T-helper 9 cell (primary cell): ENCODE data around the gene CAMKMT.
A peak's percentile ranks its signal among the peaks of the same experiment; 100 is the strongest.
"Not testable (repeated sequence)": the region's sequence is repeated elsewhere in the genome, so short reads cannot be mapped to it uniquely, and the experiment has no call there.

Source experiments
- DNase-seq: peaks from one replicate; pipeline ENCODE4 v3.0.0-alpha.2; 2020

The CAMKMT gene

DNA sequence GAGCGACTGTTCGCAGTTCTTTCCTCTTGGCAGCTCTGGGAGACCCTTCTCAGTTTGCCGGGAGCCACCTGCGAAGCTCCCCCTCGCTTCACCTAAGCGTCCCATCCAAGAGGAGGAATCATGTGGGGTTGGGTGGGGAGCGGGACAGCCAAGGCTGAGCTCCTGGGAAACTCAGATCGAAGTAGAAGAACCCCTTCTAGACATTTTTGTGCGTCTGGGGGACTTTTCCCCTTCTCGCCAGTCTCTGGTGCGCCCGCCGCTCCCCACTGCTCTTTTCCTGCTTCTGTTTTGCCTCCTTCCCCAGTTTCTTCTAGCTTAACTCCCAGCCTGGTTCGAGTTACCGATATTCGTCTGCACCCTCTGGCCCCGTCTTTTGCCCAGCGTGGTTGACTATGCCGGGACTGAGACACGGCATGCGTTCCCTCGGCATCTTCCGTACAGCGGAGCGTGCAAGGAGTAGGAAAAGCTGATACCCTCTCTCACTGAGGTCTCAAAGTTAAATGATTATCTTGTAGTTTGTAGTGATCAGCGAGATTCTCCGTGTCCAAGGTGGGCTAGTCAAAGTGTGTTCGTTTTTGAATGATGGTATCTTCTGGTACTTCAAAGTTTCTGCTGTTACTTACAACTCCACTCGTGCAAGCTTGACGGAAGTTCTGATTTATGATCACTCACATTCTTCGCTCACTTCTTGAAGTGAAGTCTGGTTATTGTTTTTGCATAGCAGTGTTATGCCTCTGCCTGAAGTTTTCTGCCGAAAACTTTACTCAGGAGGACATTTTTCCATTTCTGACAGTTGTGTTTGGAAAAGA lies 664 bp downstream of the CAMKMT start:
- peak; percentile 28 for DNase-seq

DNA sequence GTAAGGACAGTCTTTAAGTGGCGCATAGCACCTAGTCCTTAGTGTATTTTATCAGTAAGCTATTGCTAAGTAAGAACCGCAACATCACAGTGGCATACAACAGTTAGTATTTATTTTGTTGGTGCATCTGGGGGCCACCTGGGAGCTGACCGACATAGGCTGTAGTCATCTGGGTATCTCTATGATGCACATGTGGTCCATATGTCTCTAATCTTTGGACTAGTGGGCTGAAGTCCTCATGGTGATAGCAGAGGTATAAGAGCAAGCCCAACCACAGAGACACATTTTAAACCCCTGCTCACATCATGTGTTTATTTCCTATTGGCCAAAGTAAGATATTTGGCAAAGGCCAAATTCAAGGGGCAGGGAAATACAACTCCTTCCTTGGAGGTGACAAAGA lies 2.9 kb downstream of the CAMKMT start:
- DNase-seq: no peak

DNA sequence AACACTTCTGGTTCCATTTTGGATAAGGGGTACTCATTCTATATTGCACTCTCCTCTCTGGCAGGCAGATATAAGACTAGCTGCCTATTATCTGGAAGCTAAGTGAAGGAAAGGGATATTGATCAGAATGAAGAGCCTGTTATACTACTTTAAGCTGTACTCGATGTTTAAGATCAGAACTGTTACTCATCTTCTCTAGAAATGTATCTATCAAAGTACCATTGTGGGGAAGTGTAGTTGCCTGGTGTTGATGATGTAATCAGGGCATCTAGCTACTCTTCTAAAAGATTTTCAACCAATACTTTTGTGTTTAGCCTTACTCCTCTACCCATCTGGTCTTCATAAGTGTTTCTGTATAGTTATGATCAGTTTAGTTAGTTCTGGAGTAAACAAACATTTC lies 5.8 kb downstream of the CAMKMT start:
- no peak for DNase-seq

DNA sequence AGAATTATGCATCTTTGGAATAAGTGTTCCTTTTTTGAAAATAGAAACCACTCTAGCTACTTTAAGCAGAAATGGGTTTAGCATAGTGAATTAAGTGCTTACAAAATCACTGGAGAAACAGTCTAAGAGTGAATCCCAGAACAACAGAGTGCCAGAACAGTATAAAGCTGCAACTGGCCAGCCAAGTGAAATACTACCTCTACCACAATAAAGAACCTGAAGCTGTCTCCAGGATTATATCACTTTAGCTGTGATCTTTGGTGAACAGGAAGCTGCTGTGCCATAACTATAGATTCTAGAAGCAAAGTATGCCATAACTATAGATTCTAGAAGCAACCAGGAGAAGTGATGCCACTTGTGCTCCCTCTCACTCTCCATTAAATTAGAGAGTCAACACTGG lies 7.6 kb downstream of the CAMKMT start:
- no peak for DNase-seq

DNA sequence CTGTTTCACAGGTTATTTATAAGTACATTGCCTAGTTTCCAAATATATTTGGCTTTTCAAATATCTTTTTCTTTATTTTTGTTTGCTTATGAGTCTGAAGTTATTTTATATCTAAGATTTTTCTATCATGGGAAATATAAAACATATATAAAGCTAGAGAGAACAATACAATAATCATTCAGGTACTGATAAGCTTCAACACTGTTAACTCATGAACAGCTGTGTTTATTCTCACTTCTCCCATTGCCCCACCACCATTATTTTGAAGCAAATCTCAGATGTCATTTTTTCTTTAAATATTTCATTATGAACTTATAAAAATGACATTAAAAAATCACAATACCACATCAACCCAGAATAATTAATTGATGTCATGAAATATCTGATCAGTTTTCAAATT lies 9.7 kb downstream of the CAMKMT start:
- no peak for DNase-seq

DNA sequence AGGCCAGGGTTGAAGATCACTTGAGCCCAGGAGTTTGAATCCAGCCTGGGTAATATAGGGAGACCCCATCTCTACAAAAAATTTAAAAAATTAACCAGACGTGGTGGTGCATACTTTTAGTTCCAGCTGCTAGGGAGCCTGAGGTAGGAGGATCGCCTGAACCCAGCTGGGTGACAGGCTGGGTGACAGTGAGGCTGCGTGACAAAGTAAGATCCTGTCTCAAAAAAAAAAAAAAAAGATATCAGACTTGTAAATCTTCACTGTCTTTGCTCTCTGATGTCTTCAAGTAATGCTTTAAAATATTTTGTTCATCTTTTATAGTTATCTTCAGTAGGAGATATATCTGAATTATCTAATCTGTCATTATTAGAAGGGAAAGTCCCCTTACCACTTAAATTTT lies 10.5 kb downstream of the CAMKMT start:
- no peak for DNase-seq

DNA sequence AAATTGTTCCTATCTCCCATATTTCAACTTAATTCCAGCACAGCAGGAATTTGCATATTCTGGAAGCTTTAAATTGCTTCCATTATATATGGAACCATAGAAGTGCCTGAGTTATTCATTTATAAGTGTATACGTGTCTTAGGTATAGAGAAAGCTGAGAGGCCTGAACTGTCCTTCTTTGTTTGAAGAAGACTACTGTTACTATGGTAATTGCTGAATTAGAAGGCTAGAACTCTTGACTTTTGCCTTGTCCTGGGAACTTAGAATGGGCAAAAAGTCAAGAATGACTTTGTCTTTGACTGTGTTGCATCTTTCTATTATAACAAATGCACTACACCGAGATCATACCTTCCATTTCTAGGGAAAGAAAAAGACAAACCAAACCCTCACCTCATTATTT lies 15.7 kb downstream of the CAMKMT start:
- no peak for DNase-seq

DNA sequence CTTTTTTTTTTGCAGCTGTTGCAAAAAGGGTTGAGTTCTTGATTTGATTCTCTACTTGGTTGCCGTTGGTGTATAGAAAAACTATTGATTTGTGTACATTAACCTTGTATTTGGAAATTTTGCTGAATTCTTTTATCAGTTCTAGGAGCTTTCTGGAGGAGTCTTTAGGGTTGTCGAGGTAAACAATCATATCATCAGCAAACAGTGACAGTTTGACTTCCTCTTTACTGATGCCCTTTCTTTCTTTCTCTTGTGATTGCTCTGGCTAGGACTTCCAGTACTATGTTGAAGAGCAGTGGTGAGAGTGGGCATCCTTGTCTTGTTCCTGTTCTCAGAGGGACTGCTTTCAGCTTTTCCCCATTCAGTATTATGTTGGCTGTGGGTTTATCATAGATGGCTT lies 23.5 kb downstream of the CAMKMT start:
- not testable (repeated sequence) for DNase-seq

DNA sequence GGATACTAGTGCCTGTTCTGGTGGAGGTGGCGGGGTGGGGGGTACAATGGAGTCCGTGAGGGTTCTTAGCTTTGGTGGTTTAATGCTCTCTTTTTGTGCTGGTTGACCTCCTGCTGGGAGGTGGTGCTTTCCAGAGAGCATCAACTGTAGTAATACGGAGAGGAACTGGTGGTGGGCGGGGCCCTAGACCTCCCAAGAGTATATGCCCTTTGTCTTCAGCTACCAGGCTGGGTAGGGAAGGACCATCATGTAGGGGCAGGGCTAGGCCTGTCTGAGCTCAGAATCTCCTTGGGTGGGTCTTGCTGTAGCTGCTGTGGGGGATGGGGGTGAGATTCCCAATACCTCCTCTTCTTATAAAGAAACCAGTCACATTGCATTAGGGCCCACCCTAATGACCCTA lies 27.1 kb downstream of the CAMKMT start:
- no peak for DNase-seq

DNA sequence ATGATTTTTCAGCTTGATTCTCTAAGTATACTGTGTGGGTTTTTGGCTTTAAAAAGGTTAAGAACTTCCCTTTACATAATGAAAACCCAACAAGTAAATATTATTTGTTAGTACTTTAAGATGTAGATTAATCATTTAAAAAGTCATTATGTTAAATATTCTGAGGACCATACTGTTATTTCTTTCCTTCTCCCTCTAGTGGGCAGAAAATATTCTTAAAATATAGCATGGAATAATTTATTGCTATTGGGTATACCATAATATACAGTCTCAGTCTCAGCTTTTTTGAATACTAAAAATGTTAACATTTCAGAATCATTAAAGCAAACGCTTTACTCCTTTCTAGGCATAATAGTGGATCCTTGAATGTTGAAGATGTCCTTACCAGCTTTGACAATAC lies 28.1 kb downstream of the CAMKMT start:
- no peak for DNase-seq

DNA sequence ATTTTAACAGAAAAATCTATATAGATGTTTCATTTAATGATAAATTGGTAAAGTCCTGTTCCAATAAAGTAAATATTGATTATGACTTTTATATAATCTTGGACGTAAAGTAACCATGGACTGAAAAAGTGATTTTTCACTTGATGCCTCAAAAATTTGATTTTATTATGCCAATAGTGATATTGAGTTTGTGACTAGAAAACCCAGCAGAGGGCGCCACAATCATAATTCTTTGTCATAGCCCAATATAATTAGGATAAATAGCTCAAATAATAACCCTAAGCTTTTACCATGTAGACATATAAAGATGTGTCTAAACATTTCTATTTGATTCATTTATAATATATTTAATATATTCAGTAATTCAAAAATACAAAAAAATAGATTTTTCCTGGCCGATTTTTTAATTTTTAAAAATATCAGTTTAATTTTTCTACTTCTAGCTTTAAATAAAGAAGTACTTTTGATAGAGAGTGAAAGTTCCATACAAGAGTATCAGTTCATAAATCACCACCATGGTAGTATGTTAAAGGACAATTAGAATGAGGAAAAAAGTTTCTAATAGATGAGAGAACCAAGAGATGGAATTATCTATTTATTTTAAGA lies 30.7 kb downstream of the CAMKMT start:
- DNase-seq: peak; percentile 36

DNA sequence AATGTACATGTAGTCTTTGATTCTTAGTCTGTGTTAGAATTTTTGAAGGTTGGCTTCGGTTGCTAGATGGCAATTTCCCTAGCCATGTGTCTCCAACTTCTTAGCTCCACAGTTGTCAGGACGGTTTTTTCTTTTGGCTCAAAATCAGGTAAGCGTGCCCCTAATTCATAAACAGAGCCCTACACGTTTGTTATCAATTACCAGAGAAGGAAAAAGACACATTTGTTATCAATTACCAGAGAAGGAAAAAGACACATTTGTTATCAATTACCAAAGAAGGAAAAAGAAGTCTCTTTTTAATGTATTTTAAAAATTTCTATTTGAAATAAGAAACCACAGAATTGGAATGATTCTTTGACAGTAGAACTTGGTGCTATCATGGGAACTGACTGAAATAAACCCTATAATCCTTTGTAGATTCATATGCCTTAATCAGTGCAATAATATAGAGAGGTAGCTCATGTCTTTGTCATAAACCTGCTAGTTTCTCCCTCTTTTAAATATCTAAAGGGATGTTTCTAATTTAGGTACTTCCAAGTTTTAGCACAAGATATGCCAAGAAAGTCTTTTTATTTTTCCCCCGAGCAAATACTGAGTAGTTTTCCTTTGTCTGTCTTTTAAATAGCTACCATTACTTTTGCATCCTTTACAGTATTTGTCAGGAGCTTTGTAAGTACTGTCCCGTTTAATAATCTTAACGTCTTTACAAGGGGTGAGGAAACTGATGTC lies 35.9 kb downstream of the CAMKMT start:
- DNase-seq: no peak

DNA sequence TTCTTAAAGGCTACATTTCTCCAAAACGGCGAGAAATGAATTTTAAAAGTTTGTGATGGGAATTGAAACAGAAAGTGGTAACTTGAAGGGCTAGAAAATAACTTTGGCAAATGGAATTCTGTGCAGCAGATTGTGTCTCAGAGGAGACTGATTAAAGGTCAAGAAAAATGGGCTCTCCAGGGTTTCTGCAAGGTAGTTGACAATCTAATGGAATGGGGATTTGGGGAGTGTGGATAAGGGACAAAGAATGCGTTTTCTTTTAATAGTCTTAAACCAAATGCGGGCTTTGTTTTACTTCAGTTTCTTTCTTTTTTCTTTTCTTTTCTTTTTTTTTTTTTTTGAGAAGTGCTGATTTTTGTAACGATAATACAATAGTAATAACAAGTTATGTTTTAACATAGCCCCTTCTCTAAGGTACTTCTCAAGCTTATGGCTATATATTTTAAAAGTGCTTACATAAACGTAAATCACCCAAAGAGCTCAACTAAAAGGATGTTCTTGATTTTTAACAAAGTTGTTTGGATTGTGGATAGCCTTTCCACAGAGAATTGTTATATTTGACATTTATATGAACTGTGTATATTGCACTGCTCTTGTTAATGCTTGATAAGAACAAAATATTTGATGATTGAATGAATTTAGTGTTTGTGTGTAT lies 36.6 kb downstream of the CAMKMT start:
- no peak for DNase-seq

DNA sequence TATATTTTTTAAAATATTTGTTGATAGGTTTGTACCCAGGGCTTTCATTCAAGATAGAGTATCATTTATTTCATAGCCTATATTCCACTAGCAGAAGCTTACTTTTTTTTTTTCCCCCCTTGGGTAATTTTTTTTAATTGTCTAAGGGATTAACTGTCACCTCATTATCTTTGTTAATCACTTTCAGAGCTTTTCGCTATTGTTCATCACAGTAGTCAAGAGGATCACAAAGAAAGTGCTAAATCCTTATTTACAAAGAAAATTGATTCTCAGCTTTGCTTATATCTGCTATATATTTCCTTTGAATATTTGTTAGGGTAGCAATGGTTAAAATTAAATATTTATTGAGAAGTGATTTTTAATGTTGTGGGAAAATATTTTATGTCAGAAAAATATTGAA lies 59.0 kb downstream of the CAMKMT start:
- no peak for DNase-seq

DNA sequence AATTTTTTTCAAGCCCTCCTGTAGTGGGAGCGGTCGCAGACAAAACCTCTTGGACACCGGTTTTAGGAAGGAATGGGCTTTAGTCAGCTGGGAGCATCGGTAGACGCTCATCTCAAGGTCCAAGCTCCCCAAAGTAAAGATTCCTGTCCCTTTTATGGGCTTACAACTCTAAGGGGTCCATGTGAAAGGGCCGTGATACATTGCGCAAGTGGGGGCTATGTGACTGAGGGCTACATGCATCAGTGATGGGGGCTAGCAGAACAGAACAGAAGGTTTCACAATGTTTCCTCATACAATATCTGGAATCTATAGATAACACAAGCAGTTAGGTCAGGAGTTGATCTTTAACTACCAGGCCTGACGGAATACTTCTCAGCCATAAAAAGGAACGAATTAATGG lies 62.5 kb downstream of the CAMKMT start:
- no peak for DNase-seq

DNA sequence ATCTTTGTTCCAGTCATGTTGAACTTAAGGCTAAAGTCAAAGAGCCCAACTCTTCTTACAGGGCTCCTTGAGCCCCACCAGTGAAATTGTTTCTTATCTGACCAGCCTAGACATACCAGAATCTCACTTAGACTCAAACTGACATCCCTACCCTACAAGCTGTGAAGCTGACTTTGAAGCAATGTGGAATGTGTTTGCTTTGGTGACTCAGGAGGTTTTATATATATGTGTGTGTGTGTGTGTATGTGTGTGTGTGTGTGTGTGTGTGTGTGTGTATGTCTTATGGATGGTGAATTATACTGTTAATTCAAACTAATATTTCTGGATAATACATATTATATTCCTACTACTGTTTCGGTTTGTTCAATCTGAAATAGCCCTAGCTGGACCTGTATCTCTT lies 67.3 kb downstream of the CAMKMT start:
- DNase-seq: no peak

DNA sequence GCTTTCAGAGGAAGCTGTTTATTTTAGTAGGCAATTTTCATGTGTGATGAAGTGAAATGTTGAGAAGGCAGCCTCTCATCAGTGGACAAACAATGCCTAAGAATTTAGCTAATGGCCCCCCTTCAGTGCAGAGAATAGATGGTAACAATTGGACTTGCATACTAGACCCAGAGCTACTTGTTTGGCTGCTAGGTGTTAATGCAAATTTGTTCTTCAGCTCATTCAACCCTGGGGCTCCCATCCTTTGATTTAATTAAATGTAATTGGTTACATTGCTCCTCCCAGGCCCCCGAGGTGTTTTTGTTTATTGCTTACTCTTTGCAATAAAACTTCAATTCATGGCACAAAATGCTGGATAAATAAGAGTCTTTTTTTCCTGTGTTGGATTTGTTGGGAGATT lies 68.6 kb downstream of the CAMKMT start:
- DNase-seq: no peak

DNA sequence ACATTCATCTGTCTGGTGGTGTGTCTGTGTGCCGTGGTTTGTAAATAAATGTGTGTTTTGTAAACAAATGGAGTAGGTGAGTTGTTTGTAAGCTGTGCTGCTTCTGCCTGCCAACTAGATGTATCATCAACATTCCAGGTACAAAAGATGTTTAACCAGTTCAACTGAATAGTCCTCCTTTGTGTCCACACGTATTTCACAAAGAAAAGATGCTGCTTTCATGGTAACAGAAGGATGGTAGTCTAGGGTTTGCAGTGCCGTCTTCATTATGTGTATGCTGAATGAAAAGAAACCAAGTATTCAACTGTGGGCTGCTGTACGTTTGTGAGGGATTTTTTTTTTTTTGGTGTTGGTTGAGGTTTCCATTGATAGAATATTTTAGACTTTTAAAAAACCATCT lies 72.1 kb downstream of the CAMKMT start:
- DNase-seq: no peak

DNA sequence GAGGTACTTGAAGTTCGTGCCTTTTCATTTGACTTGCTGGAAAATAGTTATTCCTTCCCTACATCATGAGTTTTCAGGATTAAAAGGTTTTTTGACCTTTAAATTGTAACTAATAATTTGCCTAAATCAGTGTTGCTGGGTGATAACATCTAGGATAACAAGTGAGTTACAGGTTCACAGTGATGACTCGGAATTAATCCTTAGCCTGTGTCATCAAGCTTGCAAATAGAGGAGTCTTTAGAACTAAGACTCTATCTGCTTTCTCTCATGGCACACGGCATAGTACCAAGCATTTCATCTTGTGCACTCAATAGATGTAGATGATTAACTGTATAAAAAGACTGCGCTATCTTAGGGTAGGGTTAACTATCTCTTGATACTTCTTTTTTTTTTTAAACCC lies 79.5 kb downstream of the CAMKMT start:
- no peak for DNase-seq

DNA sequence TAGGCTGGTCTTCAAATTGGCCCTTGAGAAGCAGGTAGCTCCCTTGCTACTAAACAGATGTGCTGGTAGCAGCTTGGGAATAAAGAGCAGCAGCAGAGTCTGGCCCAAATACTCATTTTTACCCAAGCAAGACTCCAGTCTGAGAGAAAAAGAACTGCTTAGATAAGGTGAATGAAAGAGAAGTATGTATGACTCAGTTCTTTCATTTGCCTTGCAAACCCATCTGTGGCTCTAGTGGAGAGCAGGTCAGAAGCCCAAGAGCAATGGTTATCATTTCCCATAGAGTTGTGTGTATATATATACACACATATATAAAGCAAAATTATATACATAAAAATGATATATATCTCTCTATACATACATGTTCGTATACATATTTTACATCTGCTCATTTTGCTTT lies 80.3 kb downstream of the CAMKMT start:
- DNase-seq: no peak

DNA sequence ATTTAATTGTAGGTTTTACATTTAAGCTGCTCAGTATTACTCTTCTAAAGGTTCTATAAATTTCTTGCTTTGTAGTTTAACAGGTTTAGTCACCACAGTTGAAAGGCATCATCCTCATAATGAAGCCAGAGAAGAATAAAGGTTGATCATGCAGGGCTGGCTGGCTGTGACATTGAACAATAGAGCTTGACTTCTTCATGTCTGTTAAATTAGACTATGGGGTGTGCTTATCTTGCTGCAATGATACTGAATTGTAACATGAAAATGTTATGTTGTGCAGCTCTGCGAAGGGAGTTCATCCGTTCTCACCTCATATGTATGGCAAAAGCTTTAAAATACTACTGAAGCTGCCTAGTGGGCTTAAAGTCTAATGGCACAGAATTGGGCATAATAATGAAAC lies 81.8 kb downstream of the CAMKMT start:
- no peak for DNase-seq

DNA sequence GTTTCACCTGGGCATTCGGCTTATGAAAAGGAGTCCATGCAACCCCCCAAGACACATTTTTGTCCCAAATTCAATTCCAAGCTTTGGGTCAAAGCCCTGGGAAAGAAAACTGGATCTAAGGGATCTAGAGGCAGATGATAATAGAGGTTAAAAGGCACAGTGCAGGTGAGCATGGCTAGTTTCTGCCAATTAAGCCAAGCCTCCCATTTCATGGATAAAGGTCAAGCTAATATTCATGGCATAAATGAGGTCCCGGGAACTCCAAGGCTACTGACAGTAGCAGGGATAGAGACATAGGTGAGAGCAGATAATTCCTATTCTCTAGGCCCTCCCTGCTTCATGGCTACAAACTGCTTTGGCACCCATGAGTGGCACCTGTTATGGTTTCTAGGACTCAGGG lies 83.1 kb downstream of the CAMKMT start:
- no peak for DNase-seq

DNA sequence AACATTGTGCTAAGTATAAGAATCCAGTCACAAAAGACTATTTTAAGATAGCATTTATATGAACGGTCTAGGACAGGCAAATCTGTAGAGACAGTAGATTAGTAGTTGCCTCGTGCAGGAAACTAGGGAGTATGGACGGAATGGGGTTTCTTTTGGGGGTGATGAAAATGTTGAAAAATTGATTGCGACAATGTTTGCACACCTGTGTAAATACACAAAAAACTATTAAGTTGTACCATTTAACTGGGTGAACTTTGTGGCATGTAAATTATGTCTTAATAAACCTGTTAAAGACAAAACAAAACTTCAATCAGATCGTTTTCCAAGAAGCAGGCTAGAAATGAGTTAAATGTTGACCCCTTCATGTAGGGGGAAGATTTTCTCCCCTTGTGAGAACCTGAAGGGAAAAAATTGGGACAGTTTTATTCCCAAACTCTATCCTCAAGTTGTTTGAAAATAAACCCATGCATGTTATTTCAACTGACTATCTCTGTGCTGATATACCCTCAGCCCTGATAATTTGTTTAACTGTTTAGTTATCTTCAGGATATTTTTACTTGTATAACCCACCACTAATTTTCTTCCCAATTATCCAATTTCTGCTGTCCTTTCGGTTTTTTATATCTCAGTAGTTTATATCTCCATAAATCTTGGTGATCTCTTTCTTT lies 87.2 kb downstream of the CAMKMT start:
- no peak for DNase-seq
